KMS-11 (cell line): ENCODE data around the gene FMNL3.

Experiments
- H2AFZ ChIP-seq: fragments of 200-600 bp; sonication (generic); 2 replicates; pipeline ENCODE4 v1.6.1; 2016; ENCODE audit warnings: antibody characterized with exemption, mixed run types, low read depth
- H3K27ac ChIP-seq: fragments of 200-600 bp; sonication (generic); 2 replicates; pipeline ENCODE4 v1.6.1; 2016; ENCODE audit warnings: mild to moderate bottlenecking, mixed run types
- H3K27me3 ChIP-seq: fragments of 200-600 bp; sonication (generic); 2 replicates; pipeline ENCODE4 v1.6.1; 2017; ENCODE audit warnings: mild to moderate bottlenecking, low read depth, mixed run types, moderate library complexity; ENCODE audit not compliant: insufficient read depth
- H3K36me3 ChIP-seq: fragments of 200-600 bp; sonication (generic); 2 replicates; pipeline ENCODE4 v1.6.1; 2017; ENCODE audit warnings: mild to moderate bottlenecking, mixed run types; ENCODE audit not compliant: insufficient read depth
- H3K4me1 ChIP-seq: fragments of 200-600 bp; sonication (generic); 2 replicates; pipeline ENCODE4 v1.6.1; 2016; ENCODE audit warnings: mild to moderate bottlenecking, low read depth, mixed run types; ENCODE audit not compliant: poor library complexity, severe bottlenecking
- H3K4me2 ChIP-seq: fragments of 200-600 bp; sonication (generic); 2 replicates; pipeline ENCODE4 v1.7.0; 2016; ENCODE audit warnings: mild to moderate bottlenecking, mixed run types
- H3K4me3 ChIP-seq: fragments of 200-600 bp; sonication (generic); IDR thresholded peaks from 2 replicates; pipeline ENCODE4 v1.6.1; 2017; ENCODE audit warnings: low read depth, low read length, mixed read lengths; ENCODE audit not compliant: insufficient read depth
- H3K79me2 ChIP-seq: fragments of 200-600 bp; sonication (generic); 2 replicates; pipeline ENCODE4 v1.6.1; 2016; ENCODE audit warnings: low read depth, mixed run types; ENCODE audit not compliant: insufficient read depth
- H3K9ac ChIP-seq: fragments of 200-600 bp; sonication (generic); 2 replicates; pipeline ENCODE4 v1.6.1; 2016; ENCODE audit warnings: mild to moderate bottlenecking, mixed run types
- H4K20me1 ChIP-seq: fragments of 200-600 bp; sonication (generic); 2 replicates; pipeline ENCODE4 v1.6.1; 2016; ENCODE audit warnings: mild to moderate bottlenecking, mixed run types; ENCODE audit not compliant: insufficient read depth
- CTCF ChIP-seq: fragments of 200-600 bp; sonication (generic); conservative IDR thresholded peaks from 2 replicates; pipeline ENCODE4 v1.6.1; 2017; ENCODE audit warnings: low read depth, mild to moderate bottlenecking, antibody characterized with exemption, low read length, moderate library complexity, mixed read lengths

The FMNL3 gene

GRCh38 chr12:49705479-49706134 lies 1.6 kb downstream of the FMNL3 start:
- Histone ChIP-seq H3K27ac (no peak overlapping the region), H3K4me2 (peak overlapping the region; percentile 13; the same call in 1 of the 2 replicates), H3K27me3 (no peaks in the 10 kb centered on the region; the same call in 1 of the 2 replicates), H4K20me1 (no peaks in the 10 kb centered on the region), H3K4me3 (no peak overlapping the region), H3K36me3 (no peaks in the 10 kb centered on the region), H3K9ac (no peak overlapping the region), H2AFZ (no peak overlapping the region), H3K79me2 (no peaks in the 10 kb centered on the region; the same call in 1 of the 2 replicates), H3K4me1 (peaks cover 42% of the 10 kb centered on the region)
- no peak for TF ChIP-seq CTCF

DNA sequence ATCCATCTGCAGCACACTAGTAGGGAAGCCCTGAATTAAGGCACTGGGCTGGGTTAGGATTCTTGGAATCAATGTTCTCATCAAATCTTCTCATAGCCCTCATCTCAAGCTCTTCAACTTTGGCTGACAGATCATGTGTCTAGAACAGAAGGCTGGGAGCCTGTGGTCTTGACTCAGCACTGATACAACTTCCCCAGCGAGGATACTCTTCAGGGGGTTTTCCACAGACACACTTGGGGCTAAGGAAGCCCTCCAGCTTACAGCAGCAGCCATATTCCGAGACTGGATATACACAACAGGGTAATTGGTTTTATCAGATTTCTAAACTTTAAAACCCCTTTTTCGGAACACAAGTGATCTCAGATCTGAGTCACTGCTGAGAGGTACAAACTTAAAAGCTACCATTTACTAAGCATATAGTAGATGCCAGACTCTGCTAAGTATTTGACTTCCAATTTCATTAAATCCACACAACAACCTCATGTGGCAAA lies 3.5 kb downstream of the FMNL3 start:
- Histone ChIP-seq H2AFZ (no peak overlapping the region), H3K4me1 (peaks cover 59% of the 10 kb centered on the region), H3K79me2 (no peaks in the 10 kb centered on the region; the same call in 1 of the 2 replicates), H3K27ac (no peak overlapping the region), H3K27me3 (no peaks in the 10 kb centered on the region), H3K36me3 (no peaks in the 10 kb centered on the region), H3K4me2 (peak overlapping the region; percentile 2; the same call in 1 of the 2 replicates), H3K9ac (no peak overlapping the region), H4K20me1 (no peaks in the 10 kb centered on the region), H3K4me3 (no peak overlapping the region)
- no peak for TF ChIP-seq CTCF

DNA sequence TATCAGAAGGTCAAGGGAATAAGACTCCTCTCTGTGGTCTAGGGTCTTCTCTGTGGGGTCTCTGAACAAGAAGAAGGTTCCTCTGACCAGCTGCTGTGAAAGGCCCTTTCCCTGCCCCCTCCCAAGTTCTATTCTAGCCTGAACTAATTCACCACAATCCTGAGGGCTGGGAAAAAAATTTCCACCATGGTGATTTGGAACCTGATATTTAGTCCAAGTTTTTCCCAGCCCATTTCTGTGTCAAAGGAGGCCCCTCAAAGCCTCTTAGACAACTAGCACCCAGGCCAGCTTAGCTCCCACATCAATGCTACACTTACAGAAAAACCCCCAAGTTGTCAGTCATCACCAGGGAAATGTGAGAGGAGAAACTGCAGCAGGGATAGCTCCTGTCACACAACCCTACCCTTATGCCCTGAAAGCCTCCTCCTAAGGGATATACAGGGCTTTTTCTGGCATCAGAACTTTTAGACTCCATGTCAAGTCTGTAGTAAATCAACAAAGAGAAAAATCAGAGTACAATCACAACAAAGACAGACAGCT lies 4.5 kb downstream of the FMNL3 start:
- Histone ChIP-seq H3K4me2 (no peak overlapping the region; the same call in 1 of the 2 replicates), H3K9ac (no peak overlapping the region), H3K4me1 (peaks cover 69% of the 10 kb centered on the region), H4K20me1 (no peaks in the 10 kb centered on the region), H3K27ac (no peak overlapping the region), H2AFZ (no peak overlapping the region), H3K36me3 (no peaks in the 10 kb centered on the region), H3K27me3 (no peaks in the 10 kb centered on the region), H3K4me3 (no peak overlapping the region), H3K79me2 (no peaks in the 10 kb centered on the region; the same call in 1 of the 2 replicates)
- TF ChIP-seq CTCF = no peak

DNA sequence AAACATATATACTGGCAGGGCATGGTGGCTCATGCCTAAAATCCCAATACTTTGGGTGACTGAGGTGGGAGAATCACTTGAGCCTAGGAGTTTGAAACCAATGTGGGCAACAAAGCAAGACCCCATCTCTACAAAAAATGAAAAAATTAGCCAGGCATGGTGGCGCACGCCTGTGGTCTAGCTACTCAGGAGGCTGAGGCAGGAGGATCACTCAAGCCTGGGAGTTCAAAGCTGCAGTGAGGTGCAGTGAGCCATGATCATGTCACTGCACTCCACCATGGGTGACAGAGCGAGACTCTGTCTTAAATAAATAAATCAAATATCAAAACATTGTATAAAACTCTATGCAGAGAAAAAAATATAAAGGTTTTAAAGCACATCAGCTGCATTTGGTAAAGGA lies 5.2 kb downstream of the FMNL3 start:
- Histone ChIP-seq H3K4me2 (no peak overlapping the region), H3K36me3 (no peaks in the 10 kb centered on the region), H3K4me3 (no peak overlapping the region), H2AFZ (no peak overlapping the region), H3K27ac (no peak overlapping the region), H3K79me2 (no peaks in the 10 kb centered on the region; the same call in 1 of the 2 replicates), H3K9ac (no peak overlapping the region), H4K20me1 (no peaks in the 10 kb centered on the region), H3K27me3 (no peaks in the 10 kb centered on the region), H3K4me1 (peaks cover 71% of the 10 kb centered on the region)
- TF ChIP-seq CTCF = no peak
